Measurements from ENCODE around the gene TPR.

TPR gene

GRCh38 chr1:186289943-186290545 lies 85.0 kb downstream of the TPR start:
- Histone ChIP-seq H3K36me3 (ENCODE audit: insufficient read depth, low read length) (no peaks in the 10 kb centered on the region), H3K9me3 (ENCODE audit: control insufficient read depth, insufficient read depth, low read length) (no peaks in the 10 kb centered on the region), H3K4me1 (ENCODE audit: insufficient read depth, low read length) (no peaks in the 10 kb centered on the region)

DNA sequence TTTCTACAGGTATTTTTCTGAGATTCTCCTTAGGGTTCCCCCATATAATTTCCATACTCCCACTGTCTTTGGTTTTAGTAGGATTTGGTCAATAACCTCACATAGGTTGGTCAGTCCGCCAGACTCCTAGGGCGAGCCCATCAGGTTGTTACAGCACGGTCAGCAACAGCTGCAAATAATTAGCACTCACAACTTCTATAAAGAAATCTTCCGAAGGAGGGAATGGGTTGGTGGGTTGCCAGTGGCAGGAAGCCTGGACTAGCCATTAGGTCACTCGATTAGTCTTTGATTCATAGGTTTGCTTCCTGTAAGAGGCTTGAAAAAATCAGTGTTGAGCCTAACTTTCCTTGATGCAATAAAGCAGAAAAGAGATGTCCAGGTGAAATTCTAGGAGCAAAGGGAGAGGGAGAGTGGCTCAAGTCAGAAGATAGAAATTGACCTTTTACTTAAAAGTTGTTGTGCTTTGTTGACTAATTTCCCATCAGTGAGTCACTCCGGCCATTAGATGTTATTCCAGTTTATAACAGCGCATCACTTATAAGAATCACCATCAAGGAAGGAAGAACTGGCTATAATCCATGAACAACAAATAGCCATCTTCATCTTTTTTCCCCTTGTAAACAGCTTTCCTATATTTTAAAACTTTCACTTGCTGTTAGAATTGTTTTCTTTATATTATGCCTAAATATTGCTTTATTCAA lies 88.3 kb downstream of the TPR start:
- Histone ChIP-seq H3K36me3 (ENCODE audit: insufficient read depth, low read length) (no peaks in the 10 kb centered on the region), H3K9ac (ENCODE audit: low read depth, low read length) (no peak overlapping the region), H3K9me3 (ENCODE audit: control insufficient read depth, insufficient read depth, low read length) (no peaks in the 10 kb centered on the region), H3K4me1 (ENCODE audit: insufficient read depth, low read length) (no peaks in the 10 kb centered on the region)

More at GRCh38 chr1:186289943-186290545, 85.0 kb downstream of the TPR start:
- H3K9ac ChIP-seq (ENCODE audit: low read depth, low read length) = no peak overlapping the region

DNA sequence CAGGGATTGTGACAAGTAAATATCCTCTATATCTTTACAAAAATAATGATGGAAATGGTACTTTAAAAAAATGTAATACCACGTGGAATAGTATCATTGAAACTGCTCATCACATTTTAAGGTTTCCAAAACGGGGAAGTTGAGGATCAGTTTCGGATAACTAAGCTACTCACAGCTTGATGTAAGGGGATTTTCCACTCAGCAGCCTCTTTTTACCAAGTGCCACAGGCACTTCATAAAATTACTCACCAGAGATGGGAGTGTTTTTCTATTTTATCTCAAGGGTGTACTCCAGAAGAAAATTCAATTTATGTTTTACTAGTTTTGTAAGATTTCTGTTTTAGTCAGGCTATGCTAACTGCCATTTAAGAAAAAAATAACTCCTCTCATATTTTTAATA lies 91.7 kb downstream of the TPR start:
- H3K9me3 ChIP-seq (ENCODE audit: control insufficient read depth, insufficient read depth, low read length) = no peaks in the 10 kb centered on the region
- no peak overlapping the region for H3K9ac ChIP-seq (ENCODE audit: low read depth, low read length)
- no peaks in the 10 kb centered on the region for H3K4me1 ChIP-seq (ENCODE audit: insufficient read depth, low read length)
- H3K36me3 ChIP-seq (ENCODE audit: insufficient read depth, low read length) = no peaks in the 10 kb centered on the region

- Histone ChIP-seq H3K9me3 (ENCODE audit: control insufficient read depth, insufficient read depth, low read length) (no peaks in the 10 kb centered on the region), H3K4me1 (ENCODE audit: insufficient read depth, low read length) (no peaks in the 10 kb centered on the region), H3K9ac (ENCODE audit: low read depth, low read length) (no peak overlapping the region), H3K36me3 (ENCODE audit: insufficient read depth, low read length) (no peaks in the 10 kb centered on the region)
Measured at GRCh38 chr1:186282466-186282865, 92.6 kb downstream of the TPR start.

DNA sequence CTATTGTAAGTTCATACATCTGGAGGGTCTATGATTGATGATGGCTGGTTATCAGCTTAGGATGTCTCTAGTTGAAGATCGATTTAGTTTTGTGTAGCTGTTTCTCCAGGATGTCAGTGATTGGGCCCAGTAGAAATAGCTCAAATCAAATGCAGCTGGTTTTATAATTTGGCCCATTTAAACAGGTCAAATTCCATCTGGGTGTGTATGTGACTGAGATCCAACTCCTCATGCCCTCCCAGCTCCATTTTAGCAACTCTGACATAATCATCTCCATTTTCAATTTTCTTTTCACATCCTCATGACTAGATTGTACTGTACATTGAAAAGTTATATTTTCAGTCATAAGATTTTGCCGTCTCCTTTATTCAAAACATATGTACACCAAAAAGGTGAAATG lies 99.2 kb downstream of the TPR start:
- Histone ChIP-seq H3K36me3 (ENCODE audit: insufficient read depth, low read length) (no peaks in the 10 kb centered on the region), H3K9ac (ENCODE audit: low read depth, low read length) (no peak overlapping the region), H3K4me1 (ENCODE audit: insufficient read depth, low read length) (no peaks in the 10 kb centered on the region), H3K9me3 (ENCODE audit: control insufficient read depth, insufficient read depth, low read length) (no peaks in the 10 kb centered on the region)

DNA sequence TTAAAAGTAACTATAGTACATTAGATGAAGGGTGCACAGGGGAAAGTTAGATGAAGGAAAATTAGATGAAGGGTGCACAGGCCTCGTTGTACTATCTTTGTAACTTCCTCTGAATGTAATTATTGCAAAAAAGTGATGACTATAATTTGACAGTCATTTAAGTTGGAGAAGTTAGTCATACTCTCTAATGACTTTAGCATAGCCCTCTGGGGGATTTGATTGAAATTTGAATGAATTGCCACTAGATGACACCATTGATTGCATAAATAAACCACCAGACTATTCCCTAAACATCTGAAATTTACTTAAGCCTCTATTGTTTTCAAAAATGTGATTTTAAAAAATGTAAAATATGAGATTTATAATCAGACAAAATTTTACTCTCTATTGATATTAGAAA lies 102.6 kb downstream of the TPR start:
- H3K4me1 ChIP-seq (ENCODE audit: insufficient read depth, low read length) = no peaks in the 10 kb centered on the region
- H3K9me3 ChIP-seq (ENCODE audit: control insufficient read depth, insufficient read depth, low read length) = no peaks in the 10 kb centered on the region
- H3K36me3 ChIP-seq (ENCODE audit: insufficient read depth, low read length) = no peaks in the 10 kb centered on the region
- no peak overlapping the region for H3K9ac ChIP-seq (ENCODE audit: low read depth, low read length)

DNA sequence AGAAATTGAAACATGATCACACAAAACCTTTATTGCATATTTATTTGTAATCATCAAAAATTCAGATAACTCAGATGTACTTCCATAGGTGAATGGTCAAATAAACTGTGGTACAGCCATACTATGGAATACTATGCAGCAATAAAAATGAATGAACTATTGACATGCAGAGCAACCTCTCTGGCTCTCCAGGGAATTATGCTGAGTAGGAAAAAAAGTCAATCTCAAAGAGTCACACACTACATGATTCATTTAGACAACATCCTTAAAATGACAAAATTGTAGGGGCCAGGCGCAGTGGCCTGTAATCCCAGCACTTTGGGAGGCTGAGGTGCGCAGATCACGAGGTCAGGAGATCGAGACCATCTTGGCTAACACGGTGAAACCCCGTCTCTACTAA lies 104.0 kb downstream of the TPR start:
- no peaks in the 10 kb centered on the region for H3K4me1 ChIP-seq (ENCODE audit: insufficient read depth, low read length)
- H3K9ac ChIP-seq (ENCODE audit: low read depth, low read length) = no peak overlapping the region
- H3K36me3 ChIP-seq (ENCODE audit: insufficient read depth, low read length) = no peaks in the 10 kb centered on the region
- H3K9me3 ChIP-seq (ENCODE audit: control insufficient read depth, insufficient read depth, low read length) = no peaks in the 10 kb centered on the region

Measured in ES-I3 (cell line).